CD14-positive monocyte (primary cell): ENCODE measurements around the gene NDUFS6. TPM values are rescaled to one million over a fixed set of nuclear protein-coding genes. Genes with fewer than 3 reads are reported as not detected.
A peak's percentile ranks its signal among the peaks of the same experiment; 100 is the strongest.

Source experiments
- DNase-seq, 3 donors: peaks; one replicate each; pipeline ENCODE4 v3.0.0-alpha.2; 2011 to 2022
- H2AFZ ChIP-seq: 2 replicates; pipeline ENCODE4 v1.6.0; 2012; ENCODE audit warnings: mild to moderate bottlenecking, low read depth, low read length, inconsistent platforms; ENCODE audit not compliant: insufficient read depth, poor library complexity, severe bottlenecking
- H3K27ac ChIP-seq, 2 donors: 1 replicate in 1 of 2; 2 replicates in 1 of 2; pipeline ENCODE4 v1.5.1; 2012 to 2013; ENCODE audit warnings: low read length in 2 of 2, control low read depth in 1 of 2, inconsistent platforms in 1 of 2, low read depth in 1 of 2, mild to moderate bottlenecking in 1 of 2
- H3K27me3 ChIP-seq, 2 donors: one replicate each; pipeline versions ENCODE4 v1.6.0 to v1.6.1; 2011 to 2013; ENCODE audit warnings: low read length in 2 of 2; ENCODE audit not compliant: control insufficient read depth in 2 of 2, insufficient read depth in 2 of 2
- H3K36me3 ChIP-seq, 2 donors: replicated peaks in 1 of 2; 1 replicate in 1 of 2; 2 replicates in 1 of 2; pipeline versions ENCODE4 v1.5.1 to v1.6.1; 2012 to 2013; ENCODE audit warnings: low read length in 2 of 2, control low read depth in 1 of 2, inconsistent platforms in 1 of 2, mild to moderate bottlenecking in 1 of 2; ENCODE audit not compliant: insufficient read depth in 2 of 2, control insufficient read depth in 1 of 2
- H3K4me1 ChIP-seq, 2 donors: 1 replicate in 1 of 2; 2 replicates in 1 of 2; pipeline versions ENCODE4 v1.5.1 to v1.6.1; 2012 to 2013; ENCODE audit warnings: low read length in 2 of 2, control low read depth in 1 of 2, inconsistent platforms in 1 of 2, mild to moderate bottlenecking in 1 of 2, moderate library complexity in 1 of 2; ENCODE audit not compliant: insufficient read depth in 2 of 2, control insufficient read depth in 1 of 2
- H3K4me2 ChIP-seq: replicated peaks from 2 replicates; pipeline ENCODE3; 2012; ENCODE audit warnings: low read length, moderate library complexity, mild to moderate bottlenecking; ENCODE audit not compliant: poor library complexity, severe bottlenecking; ENCODE audit errors: extremely low read depth
- H3K4me3 ChIP-seq, 3 experiments: fragments of 200-600 bp in 1 of 3; sonication (generic) in 1 of 3; replicated peaks in 1 of 3; 1 replicate in 2 of 3; 2 replicates in 1 of 3; pipeline ENCODE4 v1.5.1; 2011 to 2013; ENCODE audit warnings: low read length in 3 of 3, mild to moderate bottlenecking in 3 of 3, control low read depth in 2 of 3, low read depth in 2 of 3, inconsistent platforms in 1 of 3, moderate library complexity in 1 of 3
- H3K79me2 ChIP-seq: 2 replicates; pipeline ENCODE4 v1.6.0; 2012; ENCODE audit warnings: mild to moderate bottlenecking, control low read depth, inconsistent platforms, low read length, moderate library complexity; ENCODE audit not compliant: insufficient read depth
- H3K9ac ChIP-seq: 2 replicates; pipeline ENCODE4 v1.6.0; 2017; ENCODE audit warnings: low read length, mild to moderate bottlenecking; ENCODE audit not compliant: insufficient read depth, poor library complexity, severe bottlenecking
- H3K9me3 ChIP-seq, 2 donors: replicated peaks in 1 of 2; 1 replicate in 1 of 2; 2 replicates in 1 of 2; pipeline versions ENCODE4 v1.5.1 to v1.6.1; 2012 to 2013; ENCODE audit warnings: low read length in 2 of 2, control low read depth in 1 of 2; ENCODE audit not compliant: control insufficient read depth in 1 of 2, insufficient read depth in 1 of 2
- H4K20me1 ChIP-seq: 2 replicates; pipeline ENCODE4 v1.6.0; 2012; ENCODE audit warnings: mild to moderate bottlenecking, low read length, control low read depth, moderate library complexity; ENCODE audit not compliant: insufficient read depth
- H3K27ac Mint-ChIP-seq, 7 donors: one replicate each; pipeline ENCODE4 v1.8.0; 2020; ENCODE audit warnings: mild to moderate bottlenecking in 7 of 7, mixed read lengths in 7 of 7, moderate library complexity in 6 of 7, inconsistent platforms in 2 of 7
- H3K27me3 Mint-ChIP-seq, 3 donors: one replicate each; pipeline ENCODE4 v1.8.0; 2021 to 2022; ENCODE audit warnings: low read depth in 3 of 3, mild to moderate bottlenecking in 3 of 3, mixed read lengths in 3 of 3, moderate library complexity in 3 of 3, inconsistent platforms in 1 of 3
- H3K36me3 Mint-ChIP-seq, 2 donors: one replicate each; pipeline ENCODE4 v1.8.0; 2020; ENCODE audit warnings: mixed read lengths in 2 of 2, inconsistent platforms in 1 of 2, mild to moderate bottlenecking in 1 of 2
- H3K4me1 Mint-ChIP-seq: one replicate; pipeline ENCODE4 v1.8.0; 2020; ENCODE audit warnings: mild to moderate bottlenecking, mixed read lengths
- H3K4me3 Mint-ChIP-seq, 2 donors: one replicate each; pipeline ENCODE4 v1.8.0; 2020; ENCODE audit warnings: mild to moderate bottlenecking in 2 of 2, mixed read lengths in 2 of 2, moderate library complexity in 1 of 2
- H3K9me3 Mint-ChIP-seq, 7 donors: one replicate each; pipeline ENCODE4 v1.8.0; 2020 to 2022; ENCODE audit warnings: mixed read lengths in 7 of 7, mild to moderate bottlenecking in 6 of 7, moderate library complexity in 6 of 7, inconsistent platforms in 2 of 7
- WGBS: methylation state at CpG from one replicate; pipeline ENCODE4 v1.1.5; 2013; ENCODE audit warnings: missing lambda C conversion rate; ENCODE audit not compliant: insufficient coverage; 5-methylcytosine and 5-hydroxymethylcytosine counted together
- intact Hi-C, 2 donors: fragments of 100-400 bp; cut with micrococcal nuclease; formaldehyde crosslinking; loops; one replicate each; pipeline versions ENCODE4 v1.15.0 to v1.15.1; 2023
- polyA plus RNA-seq, 3 donors: library from polyadenylated mRNA; depleted of rRNA in 1 of 3; unstranded in 2 of 3; stranded (reverse) in 1 of 3; fragments of 300-500 nt in 2 of 3; fragments of >200 nt in 1 of 3; fragmentation: Illumina TruSeq in 2 of 3; gene quantifications; 1 replicate in 2 of 3; 2 replicates in 1 of 3; pipeline ENCODE4 v1.2.3, GENCODE V29; 2012 to 2021
- TF ChIP-seq, protein P1 (sequence below): fragments of 200-600 bp; IDR thresholded peaks from one replicate; pipeline ENCODE4 v1.8.0; 2022; ENCODE audit warnings: antibody characterized with exemption, mild to moderate bottlenecking

NDUFS6 gene
- polyA plus RNA-seq, 3 donors = 20.5 to 62.3 (median 62.2) TPM

DNA sequence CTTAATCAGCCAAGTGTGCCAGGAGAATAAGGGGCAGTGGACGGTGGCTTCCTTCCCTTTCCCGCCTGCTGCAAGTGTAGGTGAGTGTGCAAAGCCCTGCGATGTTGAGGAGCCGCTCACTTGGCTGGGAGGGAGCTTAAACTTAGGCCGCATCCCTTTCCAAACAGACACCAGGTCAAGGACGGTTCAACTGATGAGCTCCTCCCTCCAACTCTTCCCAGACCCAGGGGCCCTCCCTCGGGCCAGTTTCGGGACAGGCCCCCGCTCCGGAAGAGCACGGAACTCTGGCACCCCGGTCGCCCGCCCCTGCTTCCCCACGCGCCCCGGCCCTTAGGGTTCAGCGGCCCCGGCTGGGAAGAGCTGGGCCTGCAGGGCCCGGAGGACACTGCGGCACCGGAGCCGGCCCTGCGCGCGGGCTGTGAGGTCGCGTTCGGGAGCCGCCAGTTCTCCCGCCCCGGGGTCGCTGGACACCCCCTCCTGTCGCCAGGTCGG is 2.1 kb upstream of the NDUFS6 start:
- TF ChIP-seq, protein P1, sequence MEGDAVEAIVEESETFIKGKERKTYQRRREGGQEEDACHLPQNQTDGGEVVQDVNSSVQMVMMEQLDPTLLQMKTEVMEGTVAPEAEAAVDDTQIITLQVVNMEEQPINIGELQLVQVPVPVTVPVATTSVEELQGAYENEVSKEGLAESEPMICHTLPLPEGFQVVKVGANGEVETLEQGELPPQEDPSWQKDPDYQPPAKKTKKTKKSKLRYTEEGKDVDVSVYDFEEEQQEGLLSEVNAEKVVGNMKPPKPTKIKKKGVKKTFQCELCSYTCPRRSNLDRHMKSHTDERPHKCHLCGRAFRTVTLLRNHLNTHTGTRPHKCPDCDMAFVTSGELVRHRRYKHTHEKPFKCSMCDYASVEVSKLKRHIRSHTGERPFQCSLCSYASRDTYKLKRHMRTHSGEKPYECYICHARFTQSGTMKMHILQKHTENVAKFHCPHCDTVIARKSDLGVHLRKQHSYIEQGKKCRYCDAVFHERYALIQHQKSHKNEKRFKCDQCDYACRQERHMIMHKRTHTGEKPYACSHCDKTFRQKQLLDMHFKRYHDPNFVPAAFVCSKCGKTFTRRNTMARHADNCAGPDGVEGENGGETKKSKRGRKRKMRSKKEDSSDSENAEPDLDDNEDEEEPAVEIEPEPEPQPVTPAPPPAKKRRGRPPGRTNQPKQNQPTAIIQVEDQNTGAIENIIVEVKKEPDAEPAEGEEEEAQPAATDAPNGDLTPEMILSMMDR = no peak
- Mint-ChIP-seq H3K4me3 (peak overlapping the region; percentile 95 to 100), H3K9me3 (no peaks in the 10 kb centered on the region), H3K27me3 (peaks cover 0 to 3% (median 2%) of the 10 kb centered on the region in 3 donors), H3K27ac (peak overlapping the region in 6 of 7 donors; percentile 32 to 95 (median 65)), H3K4me1 (peaks cover 40% of the 10 kb centered on the region), H3K36me3 (peaks cover 38 to 39% of the 10 kb centered on the region in 2 donors)
- peak overlapping the region; percentile 82 for H3K4me2 ChIP-seq
- H4K20me1 ChIP-seq = peaks cover 3% of the 10 kb centered on the region
- peaks cover 27 to 42% of the 10 kb centered on the region in 2 donors for H3K36me3 ChIP-seq
- peak overlapping the region in 1 of 2 donors; percentile 91 for H3K27ac ChIP-seq
- no peaks in the 10 kb centered on the region for H3K9me3 ChIP-seq
- H3K9ac ChIP-seq = peak overlapping the region; percentile 90
- under 1% methylated on average over 34 of the region's 35 CpGs for WGBS
- H3K79me2 ChIP-seq = peaks cover 49% of the 10 kb centered on the region
- intact Hi-C loops = loop anchor here (10.0 kb wide), 3 partner anchors 444 to 1184 kb away; partner anchors contain the start of genes CEP72 (in 1 of the 2) and CLPTM1L (in 1 of the 2)
- H3K4me3 ChIP-seq = peak overlapping the region; percentile 61 to 90 (median 82)
- peaks cover 18 to 33% of the 10 kb centered on the region in 2 donors for H3K4me1 ChIP-seq
- no peaks in the 10 kb centered on the region for H3K27me3 ChIP-seq
- DNase-seq = peak in 1 of 3 donors; percentile 13
- peak overlapping the region; percentile 83 for H2AFZ ChIP-seq

DNA sequence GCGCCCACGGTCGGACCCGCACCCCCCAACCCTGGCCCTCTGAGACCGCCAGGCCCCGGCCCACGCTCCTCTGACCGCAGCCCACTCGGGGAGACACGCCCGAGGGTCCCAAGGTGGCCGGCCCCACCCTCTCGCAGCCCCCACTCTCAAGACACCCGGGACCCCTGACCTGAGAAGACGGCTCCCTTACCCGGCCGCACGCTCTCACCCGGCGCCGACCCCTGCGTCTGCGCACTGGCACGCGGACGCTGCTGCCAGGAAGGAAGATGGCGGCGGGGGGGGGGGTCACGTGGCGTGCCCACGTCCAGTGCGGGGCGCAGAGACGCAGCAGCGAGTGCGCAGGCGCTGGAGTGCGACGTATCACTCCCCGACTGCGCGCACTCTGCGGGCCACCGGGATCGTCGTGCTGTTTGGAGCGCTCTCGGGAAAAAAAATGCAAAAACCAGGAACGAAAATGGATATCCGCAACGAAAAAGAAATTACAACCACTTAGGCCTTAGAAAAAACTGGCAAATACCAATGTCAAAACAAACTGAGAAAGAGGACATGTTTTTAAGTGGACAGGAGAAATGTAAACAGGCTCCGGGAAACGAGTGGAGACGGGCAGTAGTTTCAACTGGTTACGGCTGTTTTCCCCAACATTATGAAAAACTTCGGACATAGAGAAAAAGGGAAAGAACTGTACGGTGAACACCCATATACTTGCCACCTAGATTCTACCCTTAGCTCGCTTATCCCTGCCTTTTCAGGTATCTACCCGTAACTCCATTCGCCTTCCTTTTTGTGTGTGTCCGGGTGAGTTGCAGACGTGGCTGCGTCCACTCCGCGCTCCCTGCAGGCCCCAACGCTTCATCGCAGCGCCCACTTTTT is 1.4 kb upstream of the NDUFS6 start, which contains the start of gene MRPL36:
Gene MRPL36, minus strand, starts transcription at position 236 of the 870 bp plus-strand sequence. CDS start 902 bp downstream, outside the sequence.
- H3K4me1 ChIP-seq = peaks cover 18 to 33% of the 10 kb centered on the region in 2 donors
- intact Hi-C loops = loop anchor here (10.0 kb wide), 5 partner anchors 445 to 1185 kb away; partner anchors contain the start of genes BRD9 (in 1 of the 2), CEP72 (in 1 of the 2), CLPTM1L (in 1 of the 2) and TRIP13 (in 1 of the 2)
- Mint-ChIP-seq H3K27me3 (peaks cover 0 to 2% (median 0%) of the 10 kb centered on the region in 3 donors), H3K27ac (peak within 1 kb of the TSS; percentile 95 to 98 (median 98)), H3K4me1 (peaks cover 40% of the 10 kb centered on the region), H3K4me3 (peak within 1 kb of the TSS; percentile 95 to 100), H3K9me3 (no peaks in the 10 kb centered on the region), H3K36me3 (peaks cover 45 to 46% of the 10 kb centered on the region in 2 donors)
- H3K4me2 ChIP-seq = peak within 1 kb of the TSS; percentile 82
- DNase-seq = peak; percentile 90 to 92 (median 92)
- H3K9ac ChIP-seq = peak within 1 kb of the TSS; percentile 90
- peak within 1 kb of the TSS; percentile 61 to 90 (median 82) for H3K4me3 ChIP-seq
- no peaks in the 10 kb centered on the region for H3K27me3 ChIP-seq
- peak within 1 kb of the TSS; percentile 60 to 91 for H3K27ac ChIP-seq
- peaks cover 7% of the 10 kb centered on the region for H4K20me1 ChIP-seq
- H3K79me2 ChIP-seq = peaks cover 55% of the 10 kb centered on the region
- no peaks in the 10 kb centered on the region for H3K9me3 ChIP-seq
- WGBS = 2% methylated on average over 56 of the region's 68 CpGs
- H2AFZ ChIP-seq = peak within 1 kb of the TSS; percentile 83
- H3K36me3 ChIP-seq = peaks cover 33 to 49% of the 10 kb centered on the region in 2 donors
- TF ChIP-seq, protein P1 = no peak
